Activated CD4-positive, CD25-positive, alpha-beta regulatory T cell treated with anti-CD3 and anti-CD28 coated beads, Interleukin-2, amount 50 U/mL, for 16 hours (primary cell): ENCODE data around the gene MUC21.
"Not testable (repeated sequence)": the region's sequence is repeated elsewhere in the genome, so short reads cannot be mapped to it uniquely, and the experiment has no call there.

Experiments used
- DNase-seq: peaks from one replicate; pipeline ENCODE4 v3.0.0-alpha.2; 2020; ENCODE audit warnings: low read depth, low spot score

Gene MUC21

GRCh38 chr6:31008165-31008564 lies 24.6 kb downstream of the MUC21 start:
- no peak for DNase-seq

- DNase-seq, result no peak
Measured at GRCh38 chr6:31009731-31010130, 26.2 kb downstream of the MUC21 start.

- no peak for DNase-seq
Measured at GRCh38 chr6:31010393-31011060, 27.0 kb downstream of the MUC21 start, which contains the start of gene MUC22. TSS of gene MUC22 (plus strand) at chr6:31010474. CDS start at chr6:31010707, 233 bp downstream.

DNA sequence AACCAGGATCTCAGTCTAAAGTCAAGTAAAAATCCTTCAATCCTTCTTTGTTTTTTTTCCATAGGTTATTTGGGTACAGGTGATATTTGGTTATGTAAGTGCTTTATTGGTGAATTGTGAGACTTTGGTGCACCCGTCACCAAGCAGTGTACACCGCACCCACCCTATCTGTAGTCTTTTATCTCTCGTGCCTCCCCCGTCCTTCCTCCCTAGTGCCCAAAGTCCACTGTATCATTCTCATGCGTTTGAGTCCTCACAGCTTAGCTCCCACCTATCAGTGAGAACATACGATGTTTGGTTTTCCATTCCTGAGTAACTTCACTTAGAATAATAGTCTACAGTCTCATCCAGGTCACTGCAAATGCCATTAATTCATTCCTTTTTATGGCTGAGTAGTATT lies 27.6 kb downstream of the MUC21 start:
- no peak for DNase-seq

DNA sequence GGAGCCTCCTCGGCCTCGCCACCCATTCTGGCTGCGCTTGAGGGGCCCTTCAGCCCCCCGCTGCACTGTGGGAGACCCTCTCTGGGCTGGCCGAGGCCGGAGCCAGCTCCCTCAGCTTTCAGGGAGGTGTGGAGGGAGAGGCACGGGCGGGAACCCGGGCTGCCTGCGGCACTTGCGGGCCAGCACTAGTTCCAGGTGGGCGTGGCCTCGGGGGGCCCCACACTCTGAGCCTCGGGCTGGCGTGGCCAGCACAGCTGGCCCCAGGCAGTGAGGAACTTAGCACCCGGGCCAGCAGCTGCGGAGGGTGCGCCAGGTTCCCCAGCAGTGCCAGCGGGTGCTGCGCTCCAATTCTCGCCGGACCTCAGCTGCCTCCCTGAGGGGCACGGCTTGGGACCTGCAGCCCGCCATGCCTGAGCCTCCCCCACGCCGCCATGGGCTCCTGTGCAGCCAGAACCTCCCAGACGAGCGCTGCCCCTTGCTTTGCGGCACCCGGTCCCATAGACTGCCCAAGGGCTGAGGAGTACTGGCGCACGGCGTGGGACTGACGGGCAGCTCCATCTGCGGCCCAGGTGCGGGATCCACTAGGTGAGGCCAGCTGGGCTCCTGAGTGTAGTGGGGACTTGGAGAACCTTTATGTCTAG lies 33.3 kb downstream of the MUC21 start:
- DNase-seq, result no peak

DNA sequence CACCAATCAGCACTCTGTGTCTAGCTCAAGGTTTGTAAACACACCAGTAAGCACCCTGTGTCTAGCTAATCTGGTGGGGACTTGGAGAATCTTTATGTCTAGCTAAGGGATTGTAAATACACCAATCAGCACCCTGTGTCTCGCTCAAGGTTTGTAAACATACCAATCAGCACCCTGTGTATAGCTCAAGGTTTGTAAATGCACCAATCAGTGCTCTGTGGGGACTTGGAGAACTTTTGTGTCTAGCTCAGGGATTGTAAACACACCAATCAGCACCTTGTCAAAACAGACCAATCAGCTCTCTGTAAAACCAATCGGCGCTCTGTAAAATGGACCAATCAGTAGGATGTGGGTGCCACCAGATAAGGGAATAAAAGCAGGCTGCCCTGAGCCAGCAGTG lies 33.9 kb downstream of the MUC21 start:
- DNase-seq, result not testable (repeated sequence)

GRCh38 chr6:31020057-31020456 lies 36.5 kb downstream of the MUC21 start:
- no peak for DNase-seq

DNA sequence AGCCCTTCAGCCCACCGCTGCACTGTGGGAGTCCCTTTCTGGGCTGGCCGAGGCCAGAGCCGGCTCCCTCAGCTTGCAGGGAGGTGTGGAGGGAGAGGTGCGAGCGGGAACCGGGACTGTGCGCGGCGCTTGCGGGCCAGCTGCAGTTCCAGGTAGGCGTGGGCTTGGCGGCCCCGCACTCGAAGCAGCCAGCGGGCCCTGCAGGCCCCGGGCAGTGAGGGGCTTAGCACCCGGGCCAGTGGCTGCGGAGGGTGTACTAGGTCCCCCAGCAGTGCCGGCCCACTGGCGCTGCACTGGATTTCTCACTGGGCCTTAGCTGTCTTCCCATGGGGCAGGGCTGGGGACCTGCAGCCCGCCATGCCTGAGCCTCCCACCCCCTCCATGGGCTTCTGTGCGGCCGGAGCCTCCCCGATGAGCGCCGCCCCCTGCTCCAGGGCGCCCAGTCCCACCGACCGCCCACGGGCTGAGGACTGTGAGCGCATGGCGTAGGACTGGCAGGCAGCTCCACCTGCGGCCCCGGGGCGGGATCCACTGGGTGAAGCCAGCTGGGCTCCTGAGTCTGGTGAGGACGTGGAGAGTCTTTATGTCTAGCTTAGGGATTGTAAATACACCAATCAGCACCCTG lies 37.2 kb downstream of the MUC21 start:
- DNase-seq, result not testable (repeated sequence)

DNA sequence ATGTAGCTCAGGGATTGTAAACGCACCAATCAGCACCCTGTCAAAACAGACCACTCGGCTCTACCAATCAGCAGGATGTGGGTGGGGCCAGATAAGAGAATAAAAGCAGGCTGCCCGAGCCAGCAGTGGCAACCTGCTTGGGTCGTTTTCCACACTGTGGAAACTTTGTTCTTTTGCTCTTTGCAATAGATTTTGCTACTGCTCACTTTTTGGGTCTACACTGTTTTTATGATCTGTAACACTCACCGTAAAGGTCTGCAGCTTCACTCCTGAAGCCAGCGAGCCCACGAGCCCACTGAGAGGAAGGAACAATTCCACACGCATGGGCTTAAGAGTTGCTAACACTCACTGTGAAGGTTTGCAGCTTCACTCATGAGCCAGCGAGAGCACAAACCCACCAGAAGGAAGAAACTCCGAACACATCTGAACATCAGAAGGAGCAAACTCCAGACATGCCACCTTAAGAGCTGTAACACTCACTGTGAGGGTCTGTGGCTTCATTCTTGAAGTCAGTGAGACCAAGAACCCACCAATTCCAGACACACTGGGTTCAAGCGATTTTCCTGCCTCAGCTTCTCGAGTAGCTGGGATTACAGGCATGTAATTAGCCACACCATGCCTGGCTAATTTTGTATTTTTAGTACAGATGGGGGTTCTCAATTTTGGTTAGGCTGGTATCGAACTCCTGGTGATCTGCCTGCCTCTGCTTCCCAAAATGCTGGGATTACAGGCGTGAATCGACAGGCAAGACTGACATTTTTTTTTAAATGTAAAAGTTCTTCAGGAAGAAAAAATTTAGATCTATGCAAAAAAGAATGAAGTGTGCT lies 38.4 kb downstream of the MUC21 start:
- not testable (repeated sequence) for DNase-seq

DNA sequence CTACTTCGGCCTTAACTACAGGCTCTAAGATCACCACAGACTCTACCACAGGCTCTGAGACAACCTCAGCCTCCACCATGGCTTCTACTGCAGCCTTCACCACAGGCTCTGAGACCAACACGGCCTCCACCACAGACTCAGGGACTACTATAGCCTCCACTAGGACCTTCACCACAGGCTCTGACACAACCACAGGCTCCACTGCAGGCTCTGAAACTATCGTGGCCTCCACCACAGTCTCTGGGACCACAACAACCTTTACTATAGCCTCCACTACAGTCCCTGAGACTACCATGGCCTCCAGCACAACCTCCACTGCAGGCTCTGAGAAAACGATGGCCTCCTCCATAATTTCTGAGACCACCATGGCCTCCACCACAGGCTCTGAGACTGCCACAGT lies 42.1 kb downstream of the MUC21 start:
- no peak for DNase-seq

GRCh38 chr6:31031095-31031494 lies 47.6 kb downstream of the MUC21 start:
- DNase-seq, result no peak

GRCh38 chr6:31033075-31033474 lies 49.6 kb downstream of the MUC21 start:
- DNase-seq, result no peak

- no peak for DNase-seq
Measured at GRCh38 chr6:31035862-31036497, 52.5 kb downstream of the MUC21 start.

- DNase-seq, result no peak
Measured at GRCh38 chr6:31037169-31037568, 53.7 kb downstream of the MUC21 start.

GRCh38 chr6:31037682-31038081 lies 54.2 kb downstream of the MUC21 start:
- DNase-seq, result no peak

GRCh38 chr6:31038559-31038958 lies 55.0 kb downstream of the MUC21 start:
- DNase-seq, result no peak
